H1 (cell line): Measurements from ENCODE around the gene SLAMF1. TPM values are rescaled to one million over a fixed set of nuclear protein-coding genes. Genes with fewer than 3 reads are reported as not detected.

Experiments used
- CTCF ChIA-PET: fragments of 300-600 bp; sonication (Branson Sonifier 250); formaldehyde crosslinking; loops from one replicate; lab custom pipeline; 2021; ENCODE audit not compliant: partially characterized antibody; lab: Charles Lee
- POLR2A ChIA-PET: fragments of 300-600 bp; sonication (Branson Sonifier 250); formaldehyde crosslinking; loops from one replicate; lab custom pipeline; 2021; ENCODE audit warnings: inconsistent platforms; ENCODE audit not compliant: partially characterized antibody; lab: Charles Lee
- DNase-seq, 2 experiments: peaks; one replicate each; pipeline versions ENCODE4 v3.0.0 to v3.0.0-alpha.2; 2010 to 2022; ENCODE audit warnings: low spot score in 2 of 2, low read depth in 1 of 2, mixed read lengths in 1 of 2
- FAIRE-seq: peaks from 2 replicates; lab custom pipeline; 2011; peaks lifted over from hg19 to GRCh38; lab: Jason Lieb, UNC
- H2AFZ ChIP-seq: 2 replicates; pipeline ENCODE4 v1.8.1; 2012; ENCODE audit warnings: low read length, inconsistent platforms
- H2AK5ac ChIP-seq: 2 replicates; pipeline ENCODE4 v1.6.1; 2013; ENCODE audit warnings: low read depth, low read length
- H2BK120ac ChIP-seq: replicated peaks from 2 replicates; pipeline ENCODE3; 2013; ENCODE audit warnings: low read depth, low read length, inconsistent platforms
- H2BK12ac ChIP-seq: 2 replicates; pipeline ENCODE4 v1.6.1; 2013; ENCODE audit warnings: low read depth, low read length
- H2BK15ac ChIP-seq: 2 replicates; pipeline ENCODE4 v1.6.1; 2013; ENCODE audit warnings: low read length
- H2BK20ac ChIP-seq: 2 replicates; pipeline ENCODE4 v1.6.1; 2013; ENCODE audit warnings: low read length
- H2BK5ac ChIP-seq: 2 replicates; pipeline ENCODE4 v1.6.1; 2013; ENCODE audit warnings: low read depth, low read length
- H3K14ac ChIP-seq: 2 replicates; pipeline ENCODE4 v1.6.1; 2013; ENCODE audit warnings: inconsistent platforms; ENCODE audit not compliant: insufficient read length
- H3K18ac ChIP-seq: 2 replicates; pipeline ENCODE4 v1.6.1; 2013; ENCODE audit warnings: low read length; ENCODE audit errors: extremely low read depth
- H3K23ac ChIP-seq: 2 replicates; pipeline ENCODE4 v1.6.1; 2013; ENCODE audit warnings: inconsistent platforms; ENCODE audit not compliant: insufficient read length
- H3K23me2 ChIP-seq: 2 replicates; pipeline ENCODE4 v1.6.1; 2013; ENCODE audit warnings: low read depth, low read length
- H3K27ac ChIP-seq: 2 replicates; pipeline ENCODE4 v1.6.1; 2011; ENCODE audit warnings: low read depth, low read length, inconsistent platforms
- H3K27me3 ChIP-seq, 4 experiments: replicated peaks in 1 of 4; 1 replicate in 1 of 4; 2 replicates in 3 of 4; pipeline versions ENCODE4 v1.6.1 to v1.8.1; 2011 to 2013; ENCODE audit warnings: low read length in 3 of 4, mild to moderate bottlenecking in 3 of 4, inconsistent platforms in 2 of 4, mixed read lengths in 2 of 4, moderate library complexity in 1 of 4; ENCODE audit not compliant: control insufficient read depth in 3 of 4, insufficient read depth in 3 of 4; ENCODE audit errors: extremely low read depth in 1 of 4
- H3K36me3 ChIP-seq, 4 experiments: 2 replicates each; pipeline versions ENCODE4 v1.6.1 to v1.8.1; 2011 to 2013; ENCODE audit warnings: mild to moderate bottlenecking in 4 of 4, low read length in 3 of 4, moderate library complexity in 2 of 4, control low read depth in 1 of 4, inconsistent platforms in 1 of 4; ENCODE audit not compliant: insufficient read depth in 4 of 4, control insufficient read depth in 2 of 4
- H3K4ac ChIP-seq: replicated peaks from 2 replicates; pipeline ENCODE3; 2013; ENCODE audit warnings: low read length, low read depth, mixed read lengths, inconsistent platforms; ENCODE audit not compliant: insufficient read length
- H3K4me1 ChIP-seq, 4 experiments: replicated peaks in 1 of 4; 1 replicate in 1 of 4; 2 replicates in 3 of 4; pipeline versions ENCODE4 v1.6.1 to v1.8.1; 2011 to 2013; ENCODE audit warnings: low read length in 3 of 4, inconsistent platforms in 2 of 4, mixed read lengths in 1 of 4; ENCODE audit not compliant: insufficient read depth in 4 of 4, control insufficient read depth in 3 of 4
- H3K4me2 ChIP-seq, 2 experiments: 2 replicates each; pipeline versions ENCODE4 v1.6.1 to v1.8.1; 2011 to 2013; ENCODE audit warnings: low read depth in 2 of 2, low read length in 2 of 2, control low read depth in 1 of 2, inconsistent platforms in 1 of 2, mild to moderate bottlenecking in 1 of 2; ENCODE audit not compliant: insufficient read depth in 1 of 2
- H3K4me3 ChIP-seq, 4 experiments: fragments of 200-600, 300-600 bp in 1 of 4; sonication (generic), shearing (Covaris generic), sonication (Bioruptor Twin) in 1 of 4; 2 replicates each; pipeline versions ENCODE4 v1.5.1 to v1.8.1; 2011 to 2016; ENCODE audit warnings: low read length in 4 of 4, low read depth in 3 of 4, control low read depth in 2 of 4, inconsistent platforms in 2 of 4, mild to moderate bottlenecking in 2 of 4, mixed read lengths in 1 of 4, moderate library complexity in 1 of 4; ENCODE audit not compliant: insufficient read depth in 2 of 4; ENCODE audit errors: extremely low read depth in 1 of 4
- H3K56ac ChIP-seq: replicated peaks from 2 replicates; pipeline ENCODE3; 2013; ENCODE audit warnings: low read depth, mild to moderate bottlenecking, mixed read lengths, low read length, inconsistent platforms; ENCODE audit not compliant: insufficient read length
- H3K79me1 ChIP-seq: 2 replicates; pipeline ENCODE4 v1.6.1; 2013; ENCODE audit warnings: low read depth, low read length, control low read depth
- H3K79me2 ChIP-seq, 2 experiments: 2 replicates each; pipeline versions ENCODE4 v1.6.1 to v1.8.1; 2012 to 2013; ENCODE audit warnings: low read length in 2 of 2, mild to moderate bottlenecking in 2 of 2, inconsistent platforms in 1 of 2; ENCODE audit not compliant: insufficient read depth in 2 of 2, control insufficient read depth in 1 of 2
- H3K9ac ChIP-seq, 4 experiments: replicated peaks in 1 of 4; 1 replicate in 1 of 4; 2 replicates in 3 of 4; pipeline versions ENCODE4 v1.6.1 to v1.8.1; 2011 to 2013; ENCODE audit warnings: low read depth in 3 of 4, low read length in 3 of 4, control low read depth in 2 of 4, mild to moderate bottlenecking in 2 of 4, moderate library complexity in 2 of 4, inconsistent platforms in 1 of 4; ENCODE audit errors: extremely low read depth in 1 of 4
- H3K9me3 ChIP-seq, 2 experiments: 2 replicates each; pipeline versions ENCODE4 v1.6.1 to v1.8.1; 2012 to 2013; ENCODE audit warnings: mild to moderate bottlenecking in 2 of 2, moderate library complexity in 2 of 2, control low read depth in 1 of 2, inconsistent platforms in 1 of 2, low read depth in 1 of 2, low read length in 1 of 2, mixed read lengths in 1 of 2; ENCODE audit not compliant: insufficient read depth in 2 of 2
- H4K20me1 ChIP-seq, 2 experiments: replicated peaks in 1 of 2; 2 replicates each; pipeline versions ENCODE3 to v1.8.1; 2011 to 2013; ENCODE audit warnings: inconsistent platforms in 2 of 2, low read length in 2 of 2, mild to moderate bottlenecking in 1 of 2; ENCODE audit not compliant: insufficient read depth in 2 of 2, control insufficient read depth in 1 of 2
- H4K5ac ChIP-seq: 2 replicates; pipeline ENCODE4 v1.6.1; 2013; ENCODE audit warnings: low read length, low read depth, mixed read lengths, inconsistent platforms; ENCODE audit not compliant: insufficient read length
- H4K8ac ChIP-seq: 2 replicates; pipeline ENCODE4 v1.8.0; 2013; ENCODE audit warnings: mild to moderate bottlenecking, moderate library complexity, low read length, inconsistent platforms; ENCODE audit not compliant: insufficient read depth; ENCODE audit errors: extremely low read depth
- H4K91ac ChIP-seq: replicated peaks from 2 replicates; pipeline ENCODE3; 2013; ENCODE audit warnings: low read length, mixed read lengths, inconsistent platforms; ENCODE audit not compliant: insufficient read length
- FOSL1 ChIP-seq: IDR thresholded peaks from 2 replicates; pipeline ENCODE4 v1.6.1; 2011; ENCODE audit warnings: mild to moderate bottlenecking, low read depth, low read length, moderate library complexity; ENCODE audit not compliant: insufficient read depth
- GABPA ChIP-seq: IDR thresholded peaks from 2 replicates; pipeline ENCODE4 v1.6.1; 2011; ENCODE audit warnings: mild to moderate bottlenecking, low read length, moderate library complexity, borderline replicate concordance; ENCODE audit not compliant: insufficient read depth
- HDAC6 ChIP-seq: IDR thresholded peaks from one replicate; pipeline ENCODE4 v1.7.1; 2012; ENCODE audit warnings: low read depth, mild to moderate bottlenecking, inconsistent platforms, low read length, moderate library complexity
- KDM1A ChIP-seq: fragments of 200-600, 300-600 bp; sonication (generic); IDR thresholded peaks from 2 replicates; pipeline ENCODE4 v1.7.1; 2016; ENCODE audit warnings: mild to moderate bottlenecking, low read length, borderline replicate concordance
- POLR2A ChIP-seq, 2 experiments: IDR thresholded peaks; 1 replicate in 1 of 2; 2 replicates in 1 of 2; pipeline ENCODE4 v1.6.1; 2011; ENCODE audit warnings: low read depth in 2 of 2, low read length in 2 of 2, mild to moderate bottlenecking in 2 of 2; ENCODE audit errors: control extremely low read depth in 1 of 2
- RNF2 ChIP-seq: fragments of 200-900, 300-1000 bp; sonication (generic); IDR thresholded peaks from 2 replicates; pipeline ENCODE4 v1.7.1; 2016; ENCODE audit warnings: borderline replicate concordance, low read depth, mild to moderate bottlenecking, antibody characterized with exemption, low read length; ENCODE audit not compliant: poor library complexity, severe bottlenecking; ENCODE audit errors: missing control alignments
- SIN3A ChIP-seq, 2 experiments: IDR thresholded peaks in 1 of 2; conservative IDR thresholded peaks in 1 of 2; 2 replicates each; pipeline ENCODE4 v1.6.1; 2011 to 2012; ENCODE audit warnings: low read length in 2 of 2, improper control_type of control experiment in 1 of 2, low read depth in 1 of 2, mild to moderate bottlenecking in 1 of 2
- SUZ12 ChIP-seq: fragments of 200-600 bp; sonication (generic); IDR thresholded peaks from 2 replicates; pipeline ENCODE4 v1.6.1; 2012; ENCODE audit warnings: mild to moderate bottlenecking, inconsistent platforms, low read length, moderate library complexity, mixed read lengths
- TEAD4 ChIP-seq: IDR thresholded peaks from 2 replicates; pipeline ENCODE4 v1.6.1; 2012; ENCODE audit warnings: low read depth, low read length, inconsistent platforms, mixed read lengths
- WGBS, 2 experiments: shearing (Covaris generic) in 1 of 2; methylation state at CpG; one replicate each; pipeline versions ENCODE4 v1.1.6 to v1.1.7; 2013 to 2015; ENCODE audit warnings: low lambda C conversion rate in 2 of 2, mixed read lengths in 2 of 2, inconsistent platforms in 1 of 2, low coverage in 1 of 2, missing lambda C conversion rate in 1 of 2; ENCODE audit not compliant: insufficient replicate concordance in 2 of 2, insufficient coverage in 1 of 2, insufficient read length in 1 of 2; ENCODE audit errors: extremely low coverage in 1 of 2, missing lambda C conversion rate in 1 of 2; 5-methylcytosine and 5-hydroxymethylcytosine counted together
- polyA plus RNA-seq, 7 experiments: library from polyadenylated mRNA; depleted of rRNA in 3 of 7; stranded (reverse) in 5 of 7; unstranded in 2 of 7; fragments of >200 nt in 5 of 7; fragments of 200-250 nt in 2 of 7; gene quantifications; 1 replicate in 5 of 7; 2 replicates in 1 of 7; 4 replicates in 1 of 7; pipeline versions ENCODE4 v1.2.1 to v1.2.3, GENCODE V29; 2011 to 2013; ENCODE audit warnings: missing spikeins in 2 of 7, mixed read lengths in 2 of 7
- total RNA-seq: library from RNA; stranded (reverse); fragmentation: NEBNext Ultra II Directional; extraction: Animal tissue kit (Norgen Biotek cat#: 25700); gene quantifications from 2 replicates; pipeline ENCODE4 v1.2.1, GENCODE V29; 2021

The SLAMF1 gene
- total and polyA plus RNA-seq, 2 of the 8 experiments (the other 6 are each of a cell fraction or from before 2014, with no cell fraction given), result not detected

- Histone ChIP-seq H3K9me3 (no peaks in the 10 kb centered on the region), H3K9ac (no peak overlapping the region), H3K27ac (no peak overlapping the region), H3K23ac (no peak overlapping the region), H4K5ac (no peak overlapping the region), H4K20me1 (no peaks in the 10 kb centered on the region), H3K27me3 (peaks cover 0 to 3% (median 0%) of the 10 kb centered on the region in 4 experiments; a peak in 1 of 7 replicates), H3K56ac (no peak overlapping the region), H4K8ac (no peak overlapping the region), H3K4me1 (peaks cover 3 to 9% (median 6%) of the 10 kb centered on the region in 4 experiments; a peak in 4 of 7 replicates), H2BK5ac (no peak overlapping the region), H3K14ac (no peak overlapping the region), H3K79me2 (no peaks in the 10 kb centered on the region), H2BK15ac (no peak overlapping the region), H3K79me1 (no peaks in the 10 kb centered on the region), H3K23me2 (no peaks in the 10 kb centered on the region), H3K4me2 (no peak overlapping the region), H3K4ac (no peak overlapping the region), H4K91ac (no peak overlapping the region), H2BK12ac (no peak overlapping the region), H2BK20ac (no peak overlapping the region), H2BK120ac (no peak overlapping the region), H2AFZ (no peak overlapping the region), H3K4me3 (no peak overlapping the region), H3K36me3 (no peaks in the 10 kb centered on the region), H2AK5ac (no peak overlapping the region), H3K18ac (no peak overlapping the region)
- ChIA-PET CTCF (interaction anchor here (0.7 to 2.1 kb wide), 4 partner anchors 12 to 211 kb away, joined by 3 to 8 read pairs (median 4); no protein-coding TSS in a partner anchor), POLR2A (no interaction called here)
- DNase-seq (no peak), FAIRE-seq (no peak)
- WGBS, 2 experiments, result 93% methylated on average over 3 of the region's 3 CpGs; no CpG with 5 or more reads in 1 of the 2 experiments
- TF ChIP-seq RNF2 (no peak), FOSL1 (no peak), SIN3A (conservative IDR thresholded peaks at IDR 0.05 in 1 of 2, IDR thresholded peaks at IDR 0.05 in 1 of 2; ENCODE audit: low read depth in 1 of 2, low read length in 2 of 2) (no peak), HDAC6 (no peak), SUZ12 (no peak), TEAD4 (no peak), POLR2A (IDR thresholded peaks at IDR 0.05; ENCODE audit: control extremely low read depth in 1 of 2, low read depth in 2 of 2, low read length in 2 of 2) (no peak), KDM1A (no peak), GABPA (no peak)
Measured at GRCh38 chr1:160647329-160647720, 481 bp upstream of the SLAMF1 start.
